Endothelial cell of umbilical vein (primary cell): ENCODE data around the gene ETV3. TPM values are rescaled to one million over a fixed set of nuclear protein-coding genes. Genes with fewer than 3 reads are reported as not detected.

Experiments used
- BruUV-seq: library from RNA; stranded (reverse); fragments of 400-500 nt; replicated peaks from 2 replicates; lab custom pipeline; 2021; lab: Mats Ljungman, UMichigan
- CTCF ChIA-PET: fragments of 300-600, 350-600 bp; sonication (Branson Sonifier 250); formaldehyde crosslinking; loops from one replicate; lab custom pipeline; 2021; ENCODE audit warnings: antibody characterized with exemption, inconsistent platforms; lab: Charles Lee
- POLR2A ChIA-PET: fragments of 300-600, 350-600 bp; sonication (Branson Sonifier 250); formaldehyde crosslinking; loops from one replicate; lab custom pipeline; 2021; ENCODE audit warnings: antibody characterized with exemption, inconsistent platforms; lab: Charles Lee
- DNase-seq: peaks from one replicate; pipeline ENCODE4 v3.0.0-alpha.2; 2011; ENCODE audit warnings: low read depth, low spot score
- FAIRE-seq: peaks from 2 replicates; lab custom pipeline; 2011; peaks lifted over from hg19 to GRCh38; lab: Jason Lieb, UNC
- H2AFZ ChIP-seq: 2 replicates; pipeline ENCODE4 v1.6.0; 2012; ENCODE audit warnings: low read depth, low read length, control low read depth, inconsistent platforms
- H3K27ac ChIP-seq: 2 replicates; pipeline ENCODE4 v1.5.1; 2011; ENCODE audit warnings: low read depth, mild to moderate bottlenecking, control low read depth, low read length, moderate library complexity; ENCODE audit not compliant: insufficient read depth
- H3K27me3 ChIP-seq, 2 experiments: 2 replicates each; pipeline versions ENCODE4 v1.6.0 to v1.6.1; 2011; ENCODE audit warnings: low read length in 2 of 2, mixed read lengths in 1 of 2; ENCODE audit not compliant: control insufficient read depth in 2 of 2, insufficient read depth in 2 of 2
- H3K36me3 ChIP-seq, 2 experiments: 2 replicates in 1 of 2; 3 replicates in 1 of 2; pipeline ENCODE4 v1.5.1; 2011; ENCODE audit warnings: low read length in 2 of 2, mild to moderate bottlenecking in 1 of 2, moderate library complexity in 1 of 2; ENCODE audit not compliant: control insufficient read depth in 2 of 2, insufficient read depth in 2 of 2; ENCODE audit errors: extremely low read depth in 1 of 2
- H3K4me1 ChIP-seq: 3 replicates; pipeline ENCODE4 v1.5.1; 2011; ENCODE audit warnings: mild to moderate bottlenecking, low read length; ENCODE audit not compliant: control insufficient read depth, insufficient read depth; ENCODE audit errors: extremely low read depth
- H3K4me2 ChIP-seq: 2 replicates; pipeline ENCODE4 v1.6.1; 2011; ENCODE audit warnings: low read length, control low read depth, mixed read lengths; ENCODE audit not compliant: insufficient read depth
- H3K4me3 ChIP-seq, 3 experiments: fragments of 200-600 bp in 1 of 3; sonication (generic), shearing (Covaris generic) in 1 of 3; replicated peaks in 1 of 3; 2 replicates each; pipeline ENCODE4 v1.5.1; 2011 to 2016; ENCODE audit warnings: control low read depth in 3 of 3, low read length in 3 of 3, mild to moderate bottlenecking in 2 of 3, inconsistent platforms in 1 of 3, low read depth in 1 of 3, moderate library complexity in 1 of 3; ENCODE audit not compliant: insufficient read depth in 1 of 3
- H3K79me2 ChIP-seq: 2 replicates; pipeline ENCODE4 v1.6.0; 2012; ENCODE audit warnings: low read length, inconsistent platforms; ENCODE audit not compliant: control insufficient read depth, insufficient read depth
- H3K9ac ChIP-seq: replicated peaks from 2 replicates; pipeline ENCODE3; 2011; ENCODE audit warnings: low read length, control low read depth; ENCODE audit not compliant: insufficient read depth; ENCODE audit errors: extremely low read depth
- H3K9me1 ChIP-seq: replicated peaks from 3 replicates; pipeline ENCODE4 v1.6.0; 2011; ENCODE audit warnings: mild to moderate bottlenecking, low read length; ENCODE audit not compliant: control insufficient read depth, insufficient read depth; ENCODE audit errors: extremely low read depth
- H3K9me3 ChIP-seq: replicated peaks from 2 replicates; pipeline ENCODE4 v1.5.1; 2012; ENCODE audit warnings: low read length, inconsistent platforms; ENCODE audit not compliant: control insufficient read depth, insufficient read depth
- H4K20me1 ChIP-seq: replicated peaks from 2 replicates; pipeline ENCODE3; 2011; ENCODE audit warnings: mild to moderate bottlenecking, low read length; ENCODE audit not compliant: control insufficient read depth, insufficient read depth; ENCODE audit errors: extremely low read depth
- CTCF ChIP-seq, 2 donors: IDR thresholded peaks; 1 replicate in 1 of 2; 2 replicates in 1 of 2; pipeline ENCODE4 v1.5.1; 2011; ENCODE audit warnings: low read length in 2 of 2, mild to moderate bottlenecking in 2 of 2, moderate library complexity in 2 of 2, control low read depth in 1 of 2, inconsistent platforms in 1 of 2, low read depth in 1 of 2; ENCODE audit not compliant: insufficient read depth in 1 of 2; ENCODE audit errors: extremely low read depth in 1 of 2
- FOS ChIP-seq: IDR thresholded peaks from 2 replicates; pipeline ENCODE4 v1.6.1; 2011; ENCODE audit warnings: mild to moderate bottlenecking, low read length, moderate library complexity, borderline replicate concordance; ENCODE audit not compliant: insufficient read depth
- GATA2 ChIP-seq: IDR thresholded peaks from 2 replicates; pipeline ENCODE4 v1.7.0; 2011; ENCODE audit warnings: low read depth, mild to moderate bottlenecking, moderate library complexity, mixed read lengths, low read length; ENCODE audit not compliant: insufficient read length, insufficient read depth
- MAX ChIP-seq: IDR thresholded peaks from 2 replicates; pipeline ENCODE4 v1.6.1; 2011; ENCODE audit not compliant: insufficient read depth, insufficient read length
- dilution Hi-C: fragments of 300-500 bp; cut with MboI; formaldehyde crosslinking; loops from one replicate; pipeline ENCODE4 v1.15.0; 2019; ENCODE audit warnings: low sequenced_read_pairs; ENCODE audit not compliant: extremely low pct_ligation_motif_present
- intact Hi-C: fragments of 100-400 bp; cut with micrococcal nuclease; formaldehyde crosslinking; loops from one replicate; pipeline ENCODE4 v1.10.0; 2022
- polyA plus RNA-seq, 4 experiments: library from polyadenylated mRNA; depleted of rRNA in 3 of 4; stranded (reverse) in 3 of 4; unstranded in 1 of 4; fragments of >200 nt; gene quantifications; 2 replicates each; pipeline versions ENCODE4 v1.2.1 to v1.2.3, GENCODE V29; 2011 to 2012; ENCODE audit warnings: missing spikeins in 1 of 4
- total RNA-seq: library from RNA; stranded (reverse); gene quantifications from 2 replicates; pipeline ENCODE4 v1.2.3, GENCODE V29; 2021

The ETV3 gene
- total and polyA plus RNA-seq, 2 donors (not counting 3 experiments of a cell fraction or from before 2014, with no cell fraction given): 6.8 to 22.3 TPM

- peaks cover 23% of the 10 kb centered on the region for H3K4me1 ChIP-seq
- no peak overlapping the region for H3K27ac ChIP-seq
- no peak overlapping the region for H3K4me2 ChIP-seq
- no peaks in the 10 kb centered on the region for H3K79me2 ChIP-seq
- H2AFZ ChIP-seq: peak overlapping the region; percentile 58
- no peak for TF ChIP-seq CTCF (IDR thresholded peaks at IDR 0.05; ENCODE audit: extremely low read depth in 1 of 2, insufficient read depth in 1 of 2, low read depth in 1 of 2, low read length in 2 of 2)
- intact Hi-C loops (no loop called here), dilution Hi-C loops (no loop called here)
- H3K36me3 ChIP-seq: no peaks in the 10 kb centered on the region
- DNase-seq (no peak), FAIRE-seq (no peak)
- H3K9me3 ChIP-seq: no peaks in the 10 kb centered on the region
- H3K9ac ChIP-seq: no peak overlapping the region
- no peak overlapping the region for H3K4me3 ChIP-seq
- no TSS peak for BruUV-seq
- no peaks in the 10 kb centered on the region for H3K9me1 ChIP-seq
- no peaks in the 10 kb centered on the region for H4K20me1 ChIP-seq
- peaks cover 7 to 10% of the 10 kb centered on the region in 2 experiments for H3K27me3 ChIP-seq
- CTCF ChIA-PET: interaction anchor here (1.4 to 14.5 kb wide), 3 partner anchors 17 to 64 kb away, joined by 3 to 1121 read pairs (median 86); partner anchors contain the start of gene ETV3
- POLR2A ChIA-PET: no interaction called here
Measured at GRCh38 chr1:157153746-157154145, 15.6 kb upstream of the ETV3 start.

- H3K9me1 ChIP-seq: no peaks in the 10 kb centered on the region
- H2AFZ ChIP-seq: no peak overlapping the region
- dilution Hi-C loops: no loop called here
- TF ChIP-seq GATA2: no peak
- TF ChIP-seq FOS: no peak
- TF ChIP-seq MAX: no peak
- TF ChIP-seq CTCF (IDR thresholded peaks at IDR 0.05; ENCODE audit: extremely low read depth in 1 of 2, insufficient read depth in 1 of 2, low read depth in 1 of 2, low read length in 2 of 2): no peak
- H3K79me2 ChIP-seq: no peaks in the 10 kb centered on the region
- no peaks in the 10 kb centered on the region for H4K20me1 ChIP-seq
- FAIRE-seq (no peak), DNase-seq (no peak)
- BruUV-seq: no TSS peak
- no peak overlapping the region for H3K27ac ChIP-seq
- H3K27me3 ChIP-seq: peaks cover 6 to 7% of the 10 kb centered on the region in 2 experiments
- ChIA-PET CTCF (interaction anchor here (0.7 to 14.5 kb wide), 4 partner anchors 11 to 63 kb away, joined by 3 to 1121 read pairs (median 44); partner anchors contain the start of gene ETV3), POLR2A (no interaction called here)
- H3K36me3 ChIP-seq: no peaks in the 10 kb centered on the region
- H3K4me1 ChIP-seq: peaks cover 23% of the 10 kb centered on the region
- no peak overlapping the region for H3K4me2 ChIP-seq
- H3K9me3 ChIP-seq: no peaks in the 10 kb centered on the region
- H3K4me3 ChIP-seq: no peak overlapping the region
- intact Hi-C loops: no loop called here
- H3K9ac ChIP-seq: no peak overlapping the region
Measured at GRCh38 chr1:157152510-157152909, 14.3 kb upstream of the ETV3 start.
